Measurements from ENCODE around the gene CRIP2.

Gene CRIP2

GRCh38 chr14:105437723-105438500 lies 36.7 kb upstream of the CRIP2 start:
- H3K4me1 Mint-ChIP-seq = peaks cover 4% of the 10 kb centered on the region

GRCh38 chr14:105439179-105439578 lies 35.4 kb upstream of the CRIP2 start:
- Mint-ChIP-seq H3K36me3 (peaks cover 8% of the 10 kb centered on the region), H3K4me1 (peaks cover 4% of the 10 kb centered on the region), H3K9me3 (no peaks in the 10 kb centered on the region), H3K27ac (no peak overlapping the region), H3K27me3 (no peaks in the 10 kb centered on the region), H3K4me3 (no peak overlapping the region)
- ATAC-seq (ENCODE audit: low read depth) (no peak), DNase-seq (ENCODE audit: low spot score in 2 of 2) (no peak)

More at GRCh38 chr14:105437723-105438500, 36.7 kb upstream of the CRIP2 start:
- H3K27me3 Mint-ChIP-seq = no peaks in the 10 kb centered on the region
- DNase-seq (ENCODE audit: low spot score in 2 of 2) (no peak), ATAC-seq (ENCODE audit: low read depth) (no peak)
- H3K36me3 Mint-ChIP-seq = peaks cover 4% of the 10 kb centered on the region
- H3K9me3 Mint-ChIP-seq = no peaks in the 10 kb centered on the region
- H3K4me3 Mint-ChIP-seq = no peak overlapping the region
- no peak overlapping the region for H3K27ac Mint-ChIP-seq

- no peak for ATAC-seq (ENCODE audit: low read depth)
- Mint-ChIP-seq H3K36me3 (peaks cover 8% of the 10 kb centered on the region), H3K27me3 (no peaks in the 10 kb centered on the region), H3K4me3 (no peak overlapping the region), H3K4me1 (peaks cover 3% of the 10 kb centered on the region), H3K27ac (no peak overlapping the region), H3K9me3 (no peaks in the 10 kb centered on the region)
- no peak for DNase-seq (ENCODE audit: low spot score in 2 of 2)
Observed at GRCh38 chr14:105439710-105440553, 34.7 kb upstream of the CRIP2 start.

- Mint-ChIP-seq H3K4me1 (peaks cover 2% of the 10 kb centered on the region), H3K36me3 (peaks cover 8% of the 10 kb centered on the region), H3K27me3 (no peaks in the 10 kb centered on the region), H3K27ac (no peak overlapping the region), H3K4me3 (no peak overlapping the region), H3K9me3 (no peaks in the 10 kb centered on the region)
- ATAC-seq (ENCODE audit: low read depth) (no peak), DNase-seq (ENCODE audit: low spot score in 2 of 2) (no peak)
Observed at GRCh38 chr14:105440554-105440900, 34.1 kb upstream of the CRIP2 start.

- ATAC-seq (ENCODE audit: low read depth) = no peak
- Mint-ChIP-seq H3K4me3 (no peak overlapping the region), H3K36me3 (peaks cover 8% of the 10 kb centered on the region), H3K27me3 (no peaks in the 10 kb centered on the region), H3K4me1 (peaks cover 2% of the 10 kb centered on the region), H3K27ac (no peak overlapping the region), H3K9me3 (no peaks in the 10 kb centered on the region)
- no peak for DNase-seq (ENCODE audit: low spot score in 2 of 2)
Observed at GRCh38 chr14:105440992-105441391, 33.6 kb upstream of the CRIP2 start.

GRCh38 chr14:105442125-105442524 lies 32.5 kb upstream of the CRIP2 start:
- no peaks in the 10 kb centered on the region for H3K27me3 Mint-ChIP-seq
- ATAC-seq (ENCODE audit: low read depth) (no peak), DNase-seq (ENCODE audit: low spot score in 2 of 2) (no peak)
- no peaks in the 10 kb centered on the region for H3K4me1 Mint-ChIP-seq
- H3K36me3 Mint-ChIP-seq = peaks cover 8% of the 10 kb centered on the region
- H3K9me3 Mint-ChIP-seq = no peaks in the 10 kb centered on the region
- no peak overlapping the region for H3K4me3 Mint-ChIP-seq
- H3K27ac Mint-ChIP-seq = no peak overlapping the region

- H3K27ac Mint-ChIP-seq = no peak overlapping the region
- ATAC-seq (ENCODE audit: low read depth) = no peak
- H3K9me3 Mint-ChIP-seq = no peaks in the 10 kb centered on the region
- H3K4me1 Mint-ChIP-seq = no peaks in the 10 kb centered on the region
- no peaks in the 10 kb centered on the region for H3K27me3 Mint-ChIP-seq
- no peak for DNase-seq (ENCODE audit: low spot score in 2 of 2)
- no peak overlapping the region for H3K4me3 Mint-ChIP-seq
- peaks cover 8% of the 10 kb centered on the region for H3K36me3 Mint-ChIP-seq
Observed at GRCh38 chr14:105442834-105443233, 31.8 kb upstream of the CRIP2 start.

GRCh38 chr14:105444859-105445258 lies 29.8 kb upstream of the CRIP2 start:
- ATAC-seq (ENCODE audit: low read depth) = no peak

GRCh38 chr14:105445290-105445689 lies 29.3 kb upstream of the CRIP2 start:
- Mint-ChIP-seq H3K4me3 (no peak overlapping the region), H3K4me1 (peaks cover 5% of the 10 kb centered on the region), H3K9me3 (no peaks in the 10 kb centered on the region), H3K27ac (no peak overlapping the region), H3K27me3 (no peaks in the 10 kb centered on the region), H3K36me3 (peaks cover 8% of the 10 kb centered on the region)
- no peak for ATAC-seq (ENCODE audit: low read depth)
- no peak for DNase-seq (ENCODE audit: low spot score in 2 of 2)

More at GRCh38 chr14:105444859-105445258, 29.8 kb upstream of the CRIP2 start:
- peaks cover 5% of the 10 kb centered on the region for H3K4me1 Mint-ChIP-seq
- H3K9me3 Mint-ChIP-seq = no peaks in the 10 kb centered on the region
- DNase-seq (ENCODE audit: low spot score in 2 of 2) = no peak
- H3K4me3 Mint-ChIP-seq = no peak overlapping the region
- peaks cover 8% of the 10 kb centered on the region for H3K36me3 Mint-ChIP-seq
- no peak overlapping the region for H3K27ac Mint-ChIP-seq
- H3K27me3 Mint-ChIP-seq = no peaks in the 10 kb centered on the region

GRCh38 chr14:105445901-105446845 lies 28.4 kb upstream of the CRIP2 start:
- H3K4me3 Mint-ChIP-seq = no peak overlapping the region
- peaks cover 5% of the 10 kb centered on the region for H3K4me1 Mint-ChIP-seq
- no peaks in the 10 kb centered on the region for H3K27me3 Mint-ChIP-seq
- no peaks in the 10 kb centered on the region for H3K9me3 Mint-ChIP-seq
- ATAC-seq (ENCODE audit: low read depth) (no peak), DNase-seq (ENCODE audit: low spot score in 2 of 2) (no peak)
- no peak overlapping the region for H3K27ac Mint-ChIP-seq
- H3K36me3 Mint-ChIP-seq = peaks cover 8% of the 10 kb centered on the region

GRCh38 chr14:105446971-105447370 lies 27.6 kb upstream of the CRIP2 start:
- Mint-ChIP-seq H3K27ac (no peak overlapping the region), H3K9me3 (no peaks in the 10 kb centered on the region), H3K27me3 (no peaks in the 10 kb centered on the region), H3K4me1 (peaks cover 5% of the 10 kb centered on the region), H3K4me3 (no peak overlapping the region), H3K36me3 (peaks cover 5% of the 10 kb centered on the region)
- ATAC-seq (ENCODE audit: low read depth) = no peak
- no peak for DNase-seq (ENCODE audit: low spot score in 2 of 2)

GRCh38 chr14:105447651-105448640 lies 26.7 kb upstream of the CRIP2 start:
- no peaks in the 10 kb centered on the region for H3K27me3 Mint-ChIP-seq
- DNase-seq (ENCODE audit: low spot score in 2 of 2) (no peak), ATAC-seq (ENCODE audit: low read depth) (no peak)

GRCh38 chr14:105448706-105449111 lies 25.9 kb upstream of the CRIP2 start:
- H3K27ac Mint-ChIP-seq = no peak overlapping the region
- peaks cover 3% of the 10 kb centered on the region for H3K36me3 Mint-ChIP-seq
- H3K27me3 Mint-ChIP-seq = no peaks in the 10 kb centered on the region
- peaks cover 5% of the 10 kb centered on the region for H3K4me1 Mint-ChIP-seq
- DNase-seq (ENCODE audit: low spot score in 2 of 2) (peak; percentile 82 to 87), ATAC-seq (ENCODE audit: low read depth) (peak; percentile 100)
- no peaks in the 10 kb centered on the region for H3K9me3 Mint-ChIP-seq
- no peak overlapping the region for H3K4me3 Mint-ChIP-seq

More at GRCh38 chr14:105447651-105448640, 26.7 kb upstream of the CRIP2 start:
- no peak overlapping the region for H3K4me3 Mint-ChIP-seq
- no peak overlapping the region for H3K27ac Mint-ChIP-seq
- H3K9me3 Mint-ChIP-seq = no peaks in the 10 kb centered on the region
- H3K36me3 Mint-ChIP-seq = peaks cover 6% of the 10 kb centered on the region
- peaks cover 5% of the 10 kb centered on the region for H3K4me1 Mint-ChIP-seq
